GM19452 (cell line): ENCODE measurements around the gene SPTBN2.
"Not testable (repeated sequence)": the region's sequence is repeated elsewhere in the genome, so short reads cannot be mapped to it uniquely, and the experiment has no call there.

Source experiments
- ATAC-seq: cut with Tn5 transposase; IDR thresholded peaks from one replicate; pipeline ENCODE4 v1.9.1; 2021; ENCODE audit not compliant: unreplicated experiment

SPTBN2 gene

DNA sequence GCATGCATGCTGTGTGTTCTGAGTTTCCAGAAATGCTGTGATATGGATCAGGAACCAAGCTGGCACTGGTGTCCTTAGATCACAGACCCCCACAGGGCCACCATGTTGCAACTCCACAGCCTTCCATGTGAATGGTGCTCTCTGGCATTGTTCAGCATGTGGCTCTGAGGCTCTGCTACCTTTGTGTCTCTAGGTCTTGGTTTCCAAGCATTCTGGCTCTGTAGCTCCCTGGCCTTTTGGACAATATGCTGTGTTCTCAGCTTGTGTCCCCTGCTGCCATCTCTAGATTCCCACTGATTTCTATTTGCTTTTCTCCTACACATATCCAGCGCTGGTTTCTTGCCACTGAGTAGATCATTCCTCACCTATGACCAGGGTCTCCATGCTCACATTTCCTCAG, 3.9 kb downstream of the SPTBN2 start:
- no peak for ATAC-seq

DNA sequence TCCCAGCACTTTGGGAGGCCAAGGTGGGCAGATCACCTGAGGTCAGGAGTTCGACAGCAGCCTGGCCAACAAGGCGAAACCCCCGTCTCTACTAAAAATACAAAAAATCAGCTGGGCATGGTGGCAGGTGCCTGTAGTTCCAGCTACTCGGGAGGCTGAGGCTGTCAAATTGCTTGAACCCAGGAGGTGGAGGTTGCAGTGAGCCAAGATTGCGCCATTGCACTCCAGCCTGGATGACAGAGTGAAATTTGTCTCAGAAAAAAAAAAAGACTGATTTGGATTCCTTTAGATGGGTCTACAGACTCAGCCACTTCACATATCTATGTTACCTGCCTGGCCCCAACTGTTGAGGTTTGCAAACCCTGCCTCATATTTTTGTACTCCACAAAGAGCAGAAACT, 4.8 kb downstream of the SPTBN2 start:
- not testable (repeated sequence) for ATAC-seq

DNA sequence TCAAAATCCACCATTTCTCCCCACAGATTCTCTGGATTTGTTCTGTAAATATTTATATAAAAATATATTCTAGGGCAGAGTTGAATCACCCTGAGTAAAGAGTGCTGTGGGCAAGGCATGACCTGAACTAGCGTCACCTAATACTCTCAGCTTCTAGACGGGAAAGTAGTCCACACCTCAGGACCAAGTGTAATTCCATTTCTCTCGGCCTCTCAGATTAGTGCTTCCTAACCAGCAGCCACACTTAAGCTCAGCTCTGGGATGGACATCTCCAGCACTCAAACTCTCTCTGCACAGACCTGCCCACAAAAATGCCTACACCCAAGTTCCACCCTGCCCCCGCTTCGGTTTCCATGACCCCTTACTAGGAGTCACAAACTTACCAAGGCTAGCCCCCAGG, 5.3 kb downstream of the SPTBN2 start:
- ATAC-seq: no peak

DNA sequence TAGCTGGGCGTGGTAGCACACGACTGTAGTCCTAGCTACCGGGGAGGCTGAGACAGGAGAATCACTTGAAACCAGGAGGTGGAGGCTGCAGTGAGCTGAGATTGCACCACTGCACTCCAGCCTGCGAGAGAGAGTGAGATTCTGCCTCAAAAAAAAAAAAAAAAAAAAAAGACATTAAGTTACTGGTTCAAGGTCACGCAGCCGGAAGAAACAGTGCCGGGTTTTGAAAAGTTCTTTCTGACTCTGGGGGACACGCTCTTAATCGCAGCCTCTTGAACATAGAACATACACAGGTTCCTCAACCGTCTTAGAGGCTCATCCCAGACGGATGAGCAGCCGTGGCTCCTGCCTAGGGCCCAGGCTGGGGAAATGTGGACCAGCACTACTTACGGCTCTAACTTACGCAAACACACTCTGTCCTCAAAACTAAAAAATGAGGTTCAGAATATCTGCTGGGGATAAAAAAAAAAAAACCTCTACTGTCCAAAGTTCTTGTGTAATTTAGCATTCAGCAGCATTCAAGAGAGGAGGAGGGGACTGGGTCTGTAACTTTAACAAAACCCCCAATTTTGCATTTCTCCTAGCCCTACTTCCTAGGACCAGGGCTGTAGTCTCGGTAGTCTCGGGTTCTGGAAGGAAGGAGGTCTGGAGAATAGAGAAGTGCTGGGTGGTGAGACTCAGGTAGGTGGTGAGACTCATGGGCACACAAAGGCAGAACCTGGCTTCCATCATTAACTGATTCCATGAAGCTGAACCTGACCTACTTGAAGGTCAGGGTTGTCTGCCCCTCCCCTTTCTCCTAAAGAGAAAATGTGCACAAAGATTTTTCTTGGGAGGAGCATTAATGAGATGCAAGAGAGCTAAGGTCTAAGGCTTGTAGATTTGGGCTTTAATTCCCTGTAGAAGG, 6.0 kb downstream of the SPTBN2 start:
- ATAC-seq: no peak

DNA sequence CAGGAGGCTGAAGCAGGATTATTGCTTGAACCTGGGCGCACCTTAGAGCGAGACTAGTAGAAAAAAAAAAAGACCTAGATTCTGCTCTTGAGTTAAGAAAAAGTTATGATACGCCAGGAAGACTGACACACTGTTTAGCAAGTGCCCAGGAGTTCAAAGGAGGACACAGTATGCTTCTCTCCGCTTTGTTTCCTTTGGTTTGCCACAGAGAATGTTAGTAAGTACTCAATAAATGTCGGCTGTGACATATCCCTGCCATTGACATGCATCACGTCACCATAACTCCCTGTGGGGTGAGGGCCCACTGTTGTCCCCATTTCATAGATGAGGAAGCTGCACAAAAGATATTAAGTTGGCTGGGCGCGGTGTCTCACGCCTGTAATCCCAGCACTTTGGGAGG, 7.1 kb downstream of the SPTBN2 start:
- no peak for ATAC-seq

DNA sequence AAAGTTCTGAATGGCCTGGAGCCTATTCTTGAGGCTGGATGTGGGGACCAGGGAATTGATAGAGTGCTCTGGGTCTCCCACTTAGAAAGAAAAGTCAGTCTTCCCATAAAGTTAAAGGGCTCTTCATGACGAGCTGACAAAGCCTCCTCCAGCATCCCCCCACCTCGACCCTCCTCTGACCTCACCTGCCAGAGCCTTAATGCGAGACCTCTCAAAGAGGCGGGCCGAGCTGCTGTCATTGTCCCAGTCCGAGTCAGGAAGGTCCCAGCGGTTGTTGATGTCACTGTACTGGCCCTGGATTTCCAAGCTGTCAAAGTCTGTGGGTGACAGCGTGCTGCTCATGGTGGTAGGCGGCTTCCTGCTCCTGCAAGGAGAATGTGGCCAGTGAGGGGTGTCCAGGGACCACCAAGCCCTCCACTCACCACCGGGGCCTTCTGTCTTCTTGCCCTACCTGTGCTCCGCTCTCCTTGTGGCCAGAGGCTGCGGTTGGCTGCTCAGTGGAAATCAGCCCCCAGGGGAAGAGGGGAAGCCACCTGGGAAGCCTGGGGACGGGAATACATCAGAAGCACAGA, 8.0 kb downstream of the SPTBN2 start:
- no peak for ATAC-seq

DNA sequence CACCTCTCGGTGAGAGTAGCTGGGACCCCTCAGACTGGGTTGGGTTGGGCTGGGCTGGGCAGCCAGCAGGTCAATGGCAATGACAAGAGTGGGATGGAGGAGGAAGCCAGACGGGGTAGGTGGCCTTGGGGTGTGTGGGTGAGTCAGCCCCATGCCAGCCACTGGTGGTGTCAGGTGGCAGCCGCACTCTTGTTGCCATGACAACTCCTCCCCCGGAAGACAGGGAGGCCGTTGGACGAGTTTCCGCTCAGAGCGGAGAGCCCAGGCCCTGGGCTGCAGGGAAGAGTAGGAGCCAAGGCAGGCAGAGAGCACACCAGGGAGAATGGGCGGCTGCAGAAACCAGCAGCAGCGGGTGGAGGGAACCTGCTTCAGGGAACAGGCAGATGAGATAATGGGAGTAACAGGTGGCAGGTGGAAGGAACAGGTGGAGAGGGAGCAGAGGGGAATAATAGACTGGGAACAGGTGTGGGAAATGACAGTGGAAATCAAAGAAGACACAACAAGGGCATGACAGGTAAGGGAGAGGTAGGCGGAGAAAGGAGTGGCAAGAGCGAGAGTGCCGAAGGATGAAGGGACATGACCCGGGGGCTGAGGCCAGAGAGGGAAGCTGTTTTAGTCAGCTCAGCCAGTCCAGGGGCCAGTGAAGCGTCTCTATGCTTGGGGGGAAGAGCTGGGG, 8.7 kb downstream of the SPTBN2 start:
- ATAC-seq: no peak

DNA sequence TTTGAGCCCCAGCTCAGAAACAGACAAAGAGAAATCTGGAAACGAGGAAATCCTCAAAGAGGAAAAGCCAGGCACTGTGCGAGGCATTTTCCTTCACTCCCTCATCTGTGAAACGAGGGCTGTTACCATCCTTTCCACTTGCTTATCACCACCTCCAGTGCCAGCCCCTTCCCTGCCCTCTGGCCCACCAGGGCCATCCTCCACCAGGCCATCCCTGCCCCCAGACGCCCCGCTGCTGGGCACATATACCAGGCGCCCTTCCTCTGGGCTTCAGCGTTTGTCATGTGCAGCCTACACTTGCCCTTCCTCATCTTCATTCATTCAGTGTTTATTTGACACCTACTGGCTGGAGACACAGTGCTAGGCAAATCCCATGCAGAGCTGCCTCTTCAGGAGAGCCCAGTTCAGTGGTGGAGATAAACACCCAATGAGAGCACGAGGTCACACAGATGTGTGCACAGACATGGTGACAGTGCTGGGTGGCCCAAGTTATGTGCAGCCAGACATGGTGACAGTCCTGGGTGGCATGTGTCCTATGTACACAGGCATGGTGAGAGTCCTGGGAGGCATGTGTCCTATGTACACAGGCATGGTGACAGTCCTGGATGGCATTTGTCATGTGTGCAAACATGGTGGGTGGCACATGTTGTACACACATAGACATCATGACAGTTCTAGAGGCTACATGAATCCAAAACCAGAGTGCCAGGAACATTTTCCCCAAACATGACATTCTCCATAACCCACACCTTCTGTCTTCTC, 9.7 kb downstream of the SPTBN2 start:
- ATAC-seq: no peak

DNA sequence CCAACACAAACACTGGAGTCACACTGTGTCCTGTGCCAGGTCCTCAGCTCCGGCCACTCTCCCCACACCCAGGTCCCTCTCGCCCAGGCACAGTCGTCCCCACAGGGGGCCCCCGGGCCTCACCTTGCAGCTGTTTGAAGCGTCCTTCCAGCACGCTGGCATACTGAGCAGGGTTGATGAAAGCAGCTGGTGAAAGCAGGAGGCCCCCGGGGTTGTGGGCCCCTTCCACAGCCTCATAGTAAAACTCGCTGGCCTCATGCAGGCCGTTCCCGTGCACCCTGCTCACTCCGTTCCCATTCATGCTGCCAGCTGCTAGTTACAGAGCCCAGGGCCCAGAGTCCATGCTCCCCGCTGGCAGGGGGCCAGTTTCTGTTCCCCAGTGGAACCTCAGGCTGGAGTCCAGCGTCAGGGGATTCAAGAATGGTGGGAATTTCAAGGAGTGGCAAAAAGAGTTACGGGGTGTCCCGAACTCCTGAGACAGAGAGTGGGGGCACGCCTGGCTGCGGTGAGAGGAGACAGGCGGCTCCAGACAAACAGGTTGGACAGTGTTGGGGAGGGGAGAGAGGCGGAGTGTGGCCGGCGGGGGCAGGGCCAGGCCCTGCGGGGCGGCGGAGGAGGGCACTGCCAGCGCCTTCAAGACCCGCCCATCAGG, 10.6 kb downstream of the SPTBN2 start:
- no peak for ATAC-seq

DNA sequence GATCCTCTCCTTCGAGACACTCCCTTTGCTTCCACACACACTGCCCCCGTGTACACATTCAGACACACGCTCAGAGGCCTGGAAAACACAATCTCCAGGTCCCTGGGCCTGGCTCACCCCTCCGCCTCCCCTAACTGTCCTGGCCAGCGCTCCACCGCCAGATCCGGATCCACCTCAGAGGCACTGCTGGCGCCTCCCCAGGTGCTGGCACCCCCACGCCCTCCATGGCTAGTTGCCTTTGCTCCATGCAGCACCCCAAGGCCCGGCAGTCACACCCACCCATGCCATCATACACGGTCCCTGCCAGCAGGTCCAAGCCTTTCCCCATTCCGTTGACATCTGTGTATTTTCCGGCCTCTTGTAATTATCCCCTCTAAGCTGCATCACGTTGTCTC, 11.1 kb downstream of the SPTBN2 start:
- no peak for ATAC-seq

DNA sequence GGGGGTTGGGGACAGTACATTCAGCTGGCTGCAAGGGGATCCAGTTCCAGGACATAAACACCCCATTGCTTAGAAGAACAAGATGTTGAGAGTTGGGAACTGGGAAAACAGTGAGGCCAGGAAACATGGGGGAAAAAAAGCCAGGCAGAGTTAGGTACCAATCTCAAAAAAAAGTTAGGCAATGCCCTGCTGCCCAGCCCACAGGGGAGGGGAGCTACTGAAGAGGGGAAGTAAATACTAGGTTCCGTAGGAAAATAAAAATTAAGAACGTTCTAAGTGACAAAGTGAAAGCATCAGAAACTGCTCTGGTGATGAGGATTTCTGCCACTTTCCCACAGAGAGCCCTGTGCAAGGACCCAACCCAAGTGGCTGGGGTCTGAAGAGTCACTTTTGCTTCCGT, 12.0 kb downstream of the SPTBN2 start:
- ATAC-seq: no peak

DNA sequence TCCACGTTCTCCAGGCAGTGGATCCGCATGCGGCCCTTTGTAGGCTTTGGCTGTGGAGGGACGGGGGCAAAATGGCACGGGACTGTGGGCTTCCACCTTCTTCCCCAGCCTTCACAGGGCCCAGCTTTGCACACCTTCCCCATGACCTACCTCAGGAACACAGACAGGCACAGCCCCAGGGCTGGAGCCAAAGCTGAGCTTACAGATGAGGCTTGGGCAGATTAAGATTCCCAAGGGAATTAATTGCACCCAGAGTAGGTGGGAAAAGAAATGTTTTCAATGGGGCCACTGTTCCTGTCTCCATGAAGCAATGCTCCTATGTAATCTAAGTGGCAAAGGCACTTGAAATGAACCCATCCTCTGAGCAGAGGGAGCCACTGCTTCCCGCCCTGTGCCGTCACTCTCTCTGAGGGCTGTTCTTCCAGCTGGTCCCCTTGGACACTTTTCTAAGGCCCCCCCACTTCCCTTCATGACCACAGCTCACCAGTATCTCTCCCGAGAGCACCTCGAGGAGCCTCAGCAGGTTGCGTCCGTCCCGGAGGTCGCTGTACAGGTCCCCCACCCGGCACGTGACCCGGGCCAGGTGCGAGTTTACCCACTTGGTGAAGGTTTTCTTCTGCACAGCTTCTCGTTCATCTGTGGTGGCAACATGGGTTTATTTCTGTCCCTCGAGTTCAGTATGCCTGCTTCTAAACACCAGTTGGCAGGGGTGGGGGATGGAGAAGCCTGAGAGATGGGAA, 13.5 kb downstream of the SPTBN2 start:
- no peak for ATAC-seq

DNA sequence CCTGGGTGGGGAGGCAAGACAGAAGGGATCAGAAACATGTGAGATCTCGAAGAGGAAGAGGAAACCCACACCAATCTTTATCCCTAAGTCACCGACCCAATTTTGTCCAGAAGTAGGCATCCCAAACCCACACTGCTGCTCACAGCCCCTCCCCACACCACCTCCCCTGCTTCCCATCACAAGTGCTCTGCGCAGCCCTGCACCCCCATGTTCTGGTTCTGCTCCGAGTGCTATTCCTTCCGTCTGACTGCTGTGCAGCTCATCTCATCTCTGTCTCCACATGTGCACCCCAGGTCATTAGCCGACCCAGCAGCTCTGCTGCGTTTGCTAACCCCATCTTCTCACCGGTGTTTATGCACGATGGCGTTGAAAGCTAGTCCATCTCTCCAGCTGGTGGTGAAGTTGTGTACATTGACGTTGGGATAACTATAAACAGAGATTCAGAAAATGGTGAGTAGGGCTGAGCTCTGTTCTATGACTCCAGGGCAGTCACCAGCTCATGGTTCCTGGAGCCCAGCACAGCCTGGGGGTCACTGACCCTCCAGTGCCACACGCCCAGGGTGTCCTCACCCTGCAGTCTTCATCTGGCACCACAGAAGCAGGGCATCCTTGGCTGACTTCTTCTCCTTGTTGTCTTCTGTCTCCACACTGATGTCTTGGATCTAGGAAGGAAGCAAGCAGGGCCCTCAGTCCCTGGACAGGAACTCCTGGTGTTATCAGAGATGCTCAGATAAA, 15.1 kb downstream of the SPTBN2 start:
- no peak for ATAC-seq

DNA sequence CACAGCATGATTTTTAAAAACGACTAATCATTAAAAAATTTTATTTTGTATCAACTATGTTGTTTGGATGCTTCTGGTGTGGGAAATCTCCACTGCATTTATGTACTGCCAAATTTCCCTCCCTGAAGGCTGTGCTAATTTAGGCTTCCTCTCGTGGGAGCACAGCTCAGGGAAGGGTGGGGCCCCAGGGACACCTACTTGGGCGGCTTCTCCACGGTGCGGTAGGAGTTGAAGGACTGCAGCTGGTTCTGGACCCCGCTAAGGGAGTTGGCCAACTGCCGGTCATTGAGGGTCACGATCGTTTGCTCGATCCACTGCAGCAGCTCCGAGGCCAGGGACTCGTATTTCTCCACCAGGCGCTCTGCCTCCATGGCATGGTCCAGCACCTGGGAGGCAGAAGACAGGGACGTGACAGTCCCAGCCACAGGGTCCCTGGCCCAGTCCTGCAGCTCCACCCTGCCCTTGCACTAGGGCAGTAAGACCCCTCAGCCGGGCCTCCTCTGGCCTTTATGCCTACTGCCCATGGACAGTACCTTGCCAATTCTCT, 18.6 kb downstream of the SPTBN2 start:
- no peak for ATAC-seq

DNA sequence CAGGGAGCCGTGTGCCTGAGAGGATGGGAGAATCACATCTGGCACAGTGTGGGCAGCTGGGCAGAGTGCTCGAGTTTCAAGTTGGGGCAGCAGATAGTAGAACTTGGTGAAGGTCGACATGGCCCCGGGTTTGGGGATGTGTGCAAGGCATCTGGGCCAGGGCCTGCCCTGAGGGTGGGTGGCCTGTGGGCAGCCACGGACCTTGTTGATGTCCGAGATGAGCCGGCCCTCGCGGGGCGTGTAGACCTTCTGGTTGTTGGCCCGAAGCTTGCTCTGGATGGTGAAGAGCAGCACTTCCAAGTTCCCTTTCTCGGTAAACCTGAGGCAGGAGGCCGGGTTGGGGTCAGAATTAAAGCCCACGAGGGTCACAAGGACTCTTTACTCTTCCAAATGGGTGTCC, 20.3 kb downstream of the SPTBN2 start:
- ATAC-seq: no peak

DNA sequence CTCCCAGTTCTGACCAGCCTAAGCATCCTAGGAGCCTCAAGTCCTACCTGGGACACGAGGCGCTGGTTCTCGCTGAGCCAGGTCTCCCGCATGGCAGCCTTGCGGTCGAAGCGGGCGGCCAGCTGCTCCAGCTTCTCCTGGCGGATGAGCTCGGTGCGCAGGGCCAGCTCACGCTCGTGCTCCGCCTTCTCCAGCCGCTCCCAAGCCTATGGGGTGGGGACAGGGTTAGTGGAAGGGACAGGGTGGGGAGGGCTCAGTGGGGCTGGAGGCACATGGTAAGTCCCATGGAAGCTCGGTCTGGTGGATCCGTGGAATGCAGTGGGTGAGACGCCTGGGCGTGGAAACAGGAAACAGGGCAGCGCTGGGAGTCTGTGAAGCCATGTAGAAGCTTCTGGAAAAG, 20.9 kb downstream of the SPTBN2 start:
- no peak for ATAC-seq

DNA sequence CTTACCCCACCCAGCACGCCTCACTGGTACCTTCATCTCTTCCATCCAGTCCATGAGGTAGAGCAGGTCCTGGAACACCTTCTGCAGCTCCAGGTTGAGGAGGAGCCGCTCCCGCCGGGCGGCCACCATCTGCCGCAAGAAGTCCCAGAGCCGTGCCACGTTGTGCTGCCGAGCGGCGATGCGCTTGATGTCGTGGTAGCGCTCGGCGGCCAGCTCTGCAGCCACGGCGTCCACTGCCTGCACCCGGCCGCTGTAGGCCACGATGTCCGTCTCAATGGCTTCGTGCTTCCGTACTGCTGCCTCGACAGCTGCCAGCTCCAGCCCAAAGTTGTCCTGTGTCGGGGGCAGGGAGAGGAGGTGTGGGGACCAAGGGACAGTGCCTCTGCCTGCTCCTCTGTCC, 21.5 kb downstream of the SPTBN2 start:
- ATAC-seq: no peak

DNA sequence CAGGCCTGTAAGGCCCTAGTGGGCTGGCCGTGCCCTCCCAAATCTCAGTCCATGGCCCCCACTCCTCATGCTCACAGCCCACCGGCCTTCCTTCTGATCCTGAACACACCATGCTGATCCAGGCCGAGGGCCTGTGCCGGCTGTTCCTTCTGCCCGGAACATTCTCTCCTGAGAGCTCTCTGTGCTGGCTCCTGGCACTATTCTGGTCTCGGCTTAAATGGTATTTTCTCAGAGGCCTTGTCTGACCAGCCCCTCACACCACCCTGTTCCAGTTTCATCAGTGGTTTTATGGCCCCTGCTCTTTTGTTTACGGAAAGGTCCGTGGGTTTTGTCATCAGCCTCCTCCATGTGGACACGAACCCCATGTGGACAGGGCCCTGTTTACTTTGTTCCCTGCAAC, 22.0 kb downstream of the SPTBN2 start:
- no peak for ATAC-seq

DNA sequence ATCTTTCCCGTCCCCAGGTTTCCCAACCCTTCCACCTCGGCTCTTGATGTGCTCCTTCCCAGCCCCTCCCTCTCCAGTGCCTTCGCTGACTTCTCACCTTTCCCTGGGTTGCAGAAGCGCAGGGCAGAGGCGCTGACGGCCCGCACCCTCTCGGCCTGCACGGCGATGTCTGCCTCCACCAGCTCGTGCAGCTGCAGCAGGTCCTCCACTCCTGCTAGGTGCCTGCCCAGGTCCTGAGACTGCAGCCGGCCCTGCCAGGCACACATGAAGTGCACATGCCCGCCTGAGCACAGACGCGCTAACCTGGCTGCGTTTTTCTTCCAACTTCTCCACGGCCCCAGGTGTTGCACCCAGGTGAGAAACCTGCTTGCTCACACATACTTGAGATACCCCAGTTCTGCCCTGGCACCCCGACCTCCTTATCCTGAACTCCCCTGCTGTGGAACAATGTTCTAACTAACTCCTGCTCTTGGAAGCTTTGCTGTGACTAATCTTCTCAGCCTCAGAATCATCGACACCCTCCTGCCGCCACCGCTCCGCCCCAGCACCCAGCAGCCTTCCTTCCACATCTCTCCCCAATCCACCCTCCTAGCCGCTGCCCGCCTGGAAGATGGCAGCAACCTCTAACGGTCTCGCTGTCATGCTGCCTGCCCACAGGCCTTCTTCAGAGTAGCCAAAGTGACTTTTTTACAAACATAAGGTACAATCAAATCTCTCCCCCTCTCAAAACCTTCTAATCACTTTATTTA, 23.3 kb downstream of the SPTBN2 start:
- ATAC-seq: no peak
